Panc1 (cell line): ENCODE data around the gene UBE2N. TPM values are rescaled to one million over a fixed set of nuclear protein-coding genes. Genes with fewer than 3 reads are reported as not detected.

Experiments
- ATAC-seq: fragments of 200-7000 bp; cut with Tn5 transposase; 2 replicates; pipeline ENCODE4 v1.9.1; 2020; ENCODE audit warnings: mild to moderate bottlenecking, moderate library complexity
- BruUV-seq: library from RNA; stranded (reverse); fragments of 400-500 nt; replicated peaks from 2 replicates; lab custom pipeline; 2021; lab: Mats Ljungman, UMichigan
- CTCF ChIA-PET: fragments of 300-600 bp; sonication (Branson Sonifier 250); formaldehyde crosslinking; loops from one replicate; lab custom pipeline; 2022; ENCODE audit warnings: antibody characterized with exemption; lab: Charles Lee
- POLR2A ChIA-PET: fragments of 300-600 bp; sonication (Branson Sonifier 250); formaldehyde crosslinking; loops from one replicate; lab custom pipeline; 2022; ENCODE audit warnings: antibody characterized with exemption; lab: Charles Lee
- DNase-seq: peaks from one replicate; pipeline ENCODE4 v3.0.0-alpha.2; 2010; ENCODE audit warnings: low read depth, low spot score
- H3K27ac ChIP-seq: 2 replicates; pipeline ENCODE4 v1.5.1; 2011; ENCODE audit warnings: mild to moderate bottlenecking, low read length, inconsistent platforms
- H3K27me3 ChIP-seq: fragments of 200-500 bp; sonication (Bioruptor generic); 2 replicates; pipeline ENCODE4 v1.6.0; 2014; ENCODE audit warnings: low read length, inconsistent platforms; ENCODE audit not compliant: control insufficient read depth, insufficient read depth
- H3K36me3 ChIP-seq: fragments of 200-500 bp; sonication (Bioruptor generic); 2 replicates; pipeline ENCODE4 v1.5.1; 2014; ENCODE audit warnings: inconsistent platforms, mild to moderate bottlenecking, low read length, moderate library complexity; ENCODE audit not compliant: control insufficient read depth, insufficient read depth
- H3K4me1 ChIP-seq: 2 replicates; pipeline ENCODE4 v1.5.1; 2011; ENCODE audit warnings: inconsistent platforms, mild to moderate bottlenecking, low read length, moderate library complexity; ENCODE audit not compliant: control insufficient read depth, insufficient read depth
- H3K4me3 ChIP-seq, 2 experiments: 2 replicates each; pipeline ENCODE4 v1.5.1; 2011 to 2012; ENCODE audit warnings: low read depth in 2 of 2, low read length in 2 of 2, mild to moderate bottlenecking in 2 of 2, inconsistent platforms in 1 of 2, moderate library complexity in 1 of 2
- H3K9me3 ChIP-seq: fragments of 200-500 bp; sonication (Bioruptor generic); 2 replicates; pipeline ENCODE4 v1.5.1; 2014; ENCODE audit warnings: low read depth, mild to moderate bottlenecking, inconsistent platforms, low read length, moderate library complexity; ENCODE audit not compliant: control insufficient read depth, insufficient read depth
- CTCF ChIP-seq: fragments of 450-650 bp; IDR thresholded peaks from 2 replicates; pipeline ENCODE4 v1.5.1; 2017; ENCODE audit warnings: mild to moderate bottlenecking
- POLR2AphosphoS5 ChIP-seq: IDR thresholded peaks from 2 replicates; pipeline ENCODE4 v1.6.1; 2012; ENCODE audit warnings: mild to moderate bottlenecking, low read depth, low read length, moderate library complexity
- SIN3A ChIP-seq: IDR thresholded peaks from 2 replicates; pipeline ENCODE4 v1.6.1; 2012; ENCODE audit warnings: low read depth, mild to moderate bottlenecking, low read length, moderate library complexity, borderline replicate concordance; ENCODE audit not compliant: insufficient read depth
- TCF7L2 ChIP-seq: IDR thresholded peaks from 2 replicates; pipeline ENCODE4 v1.6.1; 2011; ENCODE audit warnings: mild to moderate bottlenecking, low read depth, low read length, inconsistent platforms
- in situ Hi-C: cut with HindIII; loops from 2 replicates; pipeline ENCODE4 v1.10.0; 2016; ENCODE audit warnings: low sequenced_read_pairs, low pct_unique_long_range_greater_than_20kb
- intact Hi-C: fragments of 100-400 bp; cut with micrococcal nuclease; formaldehyde crosslinking; loops from one replicate; pipeline ENCODE4 v1.10.0; 2022; ENCODE audit not compliant: unreplicated experiment
- total RNA-seq: library from RNA; stranded (reverse); gene quantifications from one replicate; pipeline ENCODE4 v1.2.1, GENCODE V29; 2021; ENCODE audit not compliant: unreplicated experiment
- TF ChIP-seq, protein P1 (sequence below), 2 experiments: IDR thresholded peaks; 2 replicates each; pipeline ENCODE4 v1.6.1; 2011 to 2012; ENCODE audit warnings: low read depth in 2 of 2, control low read depth in 1 of 2, low read length in 1 of 2, mild to moderate bottlenecking in 1 of 2, moderate library complexity in 1 of 2; ENCODE audit not compliant: insufficient read depth in 1 of 2

UBE2N gene
- total RNA-seq, 1 experiment from 2014 or later = 150 TPM

DNA sequence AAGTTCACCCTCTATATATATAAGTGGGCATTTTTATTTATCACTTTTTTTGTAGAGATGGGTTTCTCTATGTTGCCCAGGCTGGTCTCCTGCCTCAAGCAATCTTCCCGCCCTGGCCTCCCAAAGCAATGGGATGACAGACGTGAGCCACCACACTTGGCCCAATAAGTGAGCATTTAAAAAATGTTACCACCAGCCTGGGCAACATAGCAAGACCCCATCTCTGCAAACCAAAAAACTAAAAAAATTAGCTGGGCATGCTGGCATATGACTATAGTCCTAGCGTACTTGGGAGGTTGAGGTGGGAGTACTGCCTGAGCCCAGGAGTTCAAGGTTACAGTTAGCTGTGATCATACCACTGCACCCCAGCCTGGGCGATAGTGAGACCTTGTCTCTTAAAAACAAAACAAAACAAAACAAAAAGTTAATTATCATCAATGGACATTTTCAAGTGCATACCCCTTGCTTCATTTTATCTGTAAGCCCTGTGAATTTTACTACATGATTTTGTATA is 23.7 kb downstream of the UBE2N start:
- Histone ChIP-seq H3K4me3 (no peak overlapping the region), H3K27ac (no peak overlapping the region), H3K36me3 (no peaks in the 10 kb centered on the region), H3K9me3 (no peaks in the 10 kb centered on the region), H3K27me3 (no peaks in the 10 kb centered on the region), H3K4me1 (peaks cover 21% of the 10 kb centered on the region)
- in situ Hi-C loops (no loop called here), intact Hi-C loops (no loop called here)
- CTCF ChIA-PET = no interaction called here
- BruUV-seq = no TSS peak
- DNase-seq (no peak), ATAC-seq (no peak)
- TF ChIP-seq CTCF (no peak), TCF7L2 (no peak), POLR2AphosphoS5 (no peak)
- POLR2A ChIA-PET = no interaction called here

GRCh38 chr12:93415723-93416464 is 25.9 kb downstream of the UBE2N start:
- no peaks in the 10 kb centered on the region for H3K27me3 ChIP-seq
- no peak overlapping the region for H3K4me3 ChIP-seq
- TF ChIP-seq, protein P1, sequence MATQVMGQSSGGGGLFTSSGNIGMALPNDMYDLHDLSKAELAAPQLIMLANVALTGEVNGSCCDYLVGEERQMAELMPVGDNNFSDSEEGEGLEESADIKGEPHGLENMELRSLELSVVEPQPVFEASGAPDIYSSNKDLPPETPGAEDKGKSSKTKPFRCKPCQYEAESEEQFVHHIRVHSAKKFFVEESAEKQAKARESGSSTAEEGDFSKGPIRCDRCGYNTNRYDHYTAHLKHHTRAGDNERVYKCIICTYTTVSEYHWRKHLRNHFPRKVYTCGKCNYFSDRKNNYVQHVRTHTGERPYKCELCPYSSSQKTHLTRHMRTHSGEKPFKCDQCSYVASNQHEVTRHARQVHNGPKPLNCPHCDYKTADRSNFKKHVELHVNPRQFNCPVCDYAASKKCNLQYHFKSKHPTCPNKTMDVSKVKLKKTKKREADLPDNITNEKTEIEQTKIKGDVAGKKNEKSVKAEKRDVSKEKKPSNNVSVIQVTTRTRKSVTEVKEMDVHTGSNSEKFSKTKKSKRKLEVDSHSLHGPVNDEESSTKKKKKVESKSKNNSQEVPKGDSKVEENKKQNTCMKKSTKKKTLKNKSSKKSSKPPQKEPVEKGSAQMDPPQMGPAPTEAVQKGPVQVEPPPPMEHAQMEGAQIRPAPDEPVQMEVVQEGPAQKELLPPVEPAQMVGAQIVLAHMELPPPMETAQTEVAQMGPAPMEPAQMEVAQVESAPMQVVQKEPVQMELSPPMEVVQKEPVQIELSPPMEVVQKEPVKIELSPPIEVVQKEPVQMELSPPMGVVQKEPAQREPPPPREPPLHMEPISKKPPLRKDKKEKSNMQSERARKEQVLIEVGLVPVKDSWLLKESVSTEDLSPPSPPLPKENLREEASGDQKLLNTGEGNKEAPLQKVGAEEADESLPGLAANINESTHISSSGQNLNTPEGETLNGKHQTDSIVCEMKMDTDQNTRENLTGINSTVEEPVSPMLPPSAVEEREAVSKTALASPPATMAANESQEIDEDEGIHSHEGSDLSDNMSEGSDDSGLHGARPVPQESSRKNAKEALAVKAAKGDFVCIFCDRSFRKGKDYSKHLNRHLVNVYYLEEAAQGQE (IDR thresholded peaks at IDR 0.05; ENCODE audit: insufficient read depth in 1 of 2, low read depth in 2 of 2, low read length in 1 of 2) = no peak
- TF ChIP-seq POLR2AphosphoS5 = no peak
- no peak for TF ChIP-seq TCF7L2
- no peak for TF ChIP-seq SIN3A
- DNase-seq (no peak), ATAC-seq (no peak)
- H3K4me1 ChIP-seq = peaks cover 8% of the 10 kb centered on the region
- in situ Hi-C loops = no loop called here
- POLR2A ChIA-PET = no interaction called here
- BruUV-seq = no TSS peak
- no peaks in the 10 kb centered on the region for H3K9me3 ChIP-seq
- CTCF ChIA-PET = no interaction called here
- no peak overlapping the region for H3K27ac ChIP-seq
- H3K36me3 ChIP-seq = no peaks in the 10 kb centered on the region
- intact Hi-C loops = no loop called here

DNA sequence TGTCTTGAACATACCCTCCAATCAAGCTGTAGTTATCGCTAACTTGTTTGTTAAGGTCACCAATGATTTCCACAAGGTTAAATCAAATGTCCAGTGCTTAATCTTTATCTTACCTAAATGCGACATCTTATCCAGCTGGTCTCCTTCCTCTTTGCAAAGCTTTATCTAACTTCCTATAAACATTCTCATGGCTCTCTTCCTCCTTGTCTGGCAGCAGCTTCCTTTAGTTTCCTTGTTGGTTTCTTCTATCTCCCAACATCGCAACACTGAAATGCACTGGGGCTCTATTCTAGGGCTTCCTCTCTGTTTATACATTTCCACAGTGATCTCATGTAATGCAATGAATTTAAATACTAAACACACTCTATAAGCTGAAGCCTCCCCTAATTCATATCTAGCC is 28.7 kb downstream of the UBE2N start:
- H3K4me1 ChIP-seq = peaks cover 2% of the 10 kb centered on the region
- in situ Hi-C loops = no loop called here
- CTCF ChIA-PET = no interaction called here

More for the DNA sequence above, 28.7 kb downstream of the UBE2N start:
- no TSS peak for BruUV-seq
- TF ChIP-seq, protein P1 (IDR thresholded peaks at IDR 0.05; ENCODE audit: insufficient read depth in 1 of 2, low read depth in 2 of 2, low read length in 1 of 2) = no peak
- TF ChIP-seq SIN3A (no peak), CTCF (no peak), TCF7L2 (no peak), POLR2AphosphoS5 (no peak)
- ATAC-seq (no peak), DNase-seq (no peak)
- POLR2A ChIA-PET = no interaction called here
- H3K27ac ChIP-seq = no peak overlapping the region
- intact Hi-C loops = no loop called here
- H3K4me3 ChIP-seq = no peak overlapping the region
- peaks cover 7% of the 10 kb centered on the region; the same call in 1 of the 2 replicates for H3K36me3 ChIP-seq
- H3K27me3 ChIP-seq = no peaks in the 10 kb centered on the region
- H3K9me3 ChIP-seq = no peaks in the 10 kb centered on the region
